Caco-2 (cell line): ENCODE results near the gene PSMB3. TPM values are rescaled to one million over a fixed set of nuclear protein-coding genes. Genes with fewer than 3 reads are reported as not detected.
A peak's percentile ranks its signal among the peaks of the same experiment; 100 is the strongest.

ENCODE experiments used
- BruUV-seq: library from RNA; stranded (reverse); fragments of 400-500 nt; replicated peaks from 2 replicates; lab custom pipeline; 2021; lab: Mats Ljungman, UMichigan
- CTCF ChIA-PET: fragments of 300-600 bp; sonication (Branson Sonifier 250); formaldehyde crosslinking; loops from one replicate; lab custom pipeline; 2022; ENCODE audit warnings: antibody characterized with exemption; lab: Charles Lee
- POLR2A ChIA-PET: fragments of 300-600 bp; sonication (Branson Sonifier 250); formaldehyde crosslinking; loops from one replicate; lab custom pipeline; 2022; ENCODE audit warnings: antibody characterized with exemption; lab: Charles Lee
- DNase-seq, 2 experiments: peaks; one replicate each; pipeline versions ENCODE4 v3.0.0 to v3.0.0-alpha.2; 2020 to 2022
- H3K27me3 ChIP-seq: replicated peaks from 2 replicates; pipeline ENCODE4 v1.6.0; 2011; ENCODE audit warnings: low read length; ENCODE audit not compliant: control insufficient read depth, insufficient read depth
- H3K36me3 ChIP-seq: 2 replicates; pipeline ENCODE4 v1.5.1; 2011; ENCODE audit warnings: low read length; ENCODE audit not compliant: control insufficient read depth, insufficient read depth
- H3K4me1 ChIP-seq: fragments of 250-450 bp; sonication (Bioruptor Pico); 2 replicates; pipeline ENCODE4 v1.5.1; 2020; ENCODE audit warnings: mild to moderate bottlenecking
- H3K4me3 ChIP-seq: 2 replicates; pipeline ENCODE4 v1.5.1; 2011; ENCODE audit warnings: low read depth, mild to moderate bottlenecking, control low read depth, low read length
- H3K9me3 ChIP-seq: fragments of 250-450 bp; sonication (Bioruptor Pico); 2 replicates; pipeline ENCODE4 v1.5.1; 2020; ENCODE audit warnings: mild to moderate bottlenecking, moderate library complexity
- H3K27ac Mint-ChIP-seq: one replicate; pipeline ENCODE4 v1.8.0; 2022; ENCODE audit warnings: mixed read lengths; ENCODE audit not compliant: unreplicated experiment
- H3K27me3 Mint-ChIP-seq: one replicate; pipeline ENCODE4 v1.8.0; 2022; ENCODE audit warnings: mixed read lengths; ENCODE audit not compliant: insufficient read depth, unreplicated experiment
- H3K36me3 Mint-ChIP-seq: one replicate; pipeline ENCODE4 v1.8.0; 2022; ENCODE audit warnings: mild to moderate bottlenecking, mixed read lengths; ENCODE audit not compliant: insufficient read depth, unreplicated experiment
- H3K4me1 Mint-ChIP-seq: one replicate; pipeline ENCODE4 v1.8.0; 2022; ENCODE audit warnings: low read depth, mixed read lengths; ENCODE audit not compliant: unreplicated experiment
- H3K4me3 Mint-ChIP-seq: one replicate; pipeline ENCODE4 v1.8.0; 2022; ENCODE audit warnings: mild to moderate bottlenecking, moderate library complexity, mixed read lengths; ENCODE audit not compliant: unreplicated experiment
- H3K9me3 Mint-ChIP-seq: one replicate; pipeline ENCODE4 v1.8.0; 2022; ENCODE audit warnings: mixed read lengths; ENCODE audit not compliant: unreplicated experiment
- intact Hi-C: fragments of 100-400 bp; cut with micrococcal nuclease; formaldehyde crosslinking; loops from one replicate; pipeline ENCODE4 v1.10.0; 2022; ENCODE audit not compliant: unreplicated experiment
- total RNA-seq: library from RNA; stranded (reverse); gene quantifications from 2 replicates; pipeline ENCODE4 v1.2.3, GENCODE V29; 2022
- TF ChIP-seq, protein P1 (sequence below), 2 experiments: fragments of 200-600 bp in 1 of 2; IDR thresholded peaks; 1 replicate in 1 of 2; 2 replicates in 1 of 2; pipeline versions ENCODE4 v1.5.1 to v1.8.0; 2011 to 2022; ENCODE audit warnings: antibody characterized with exemption in 1 of 2, control low read depth in 1 of 2, inconsistent platforms in 1 of 2, low read depth in 1 of 2, low read length in 1 of 2, mild to moderate bottlenecking in 1 of 2, moderate library complexity in 1 of 2; ENCODE audit not compliant: insufficient read depth in 1 of 2, severe bottlenecking in 1 of 2, unreplicated experiment in 1 of 2

PSMB3 gene
- total RNA-seq, 1 experiment from 2014 or later, result 427 TPM

DNA sequence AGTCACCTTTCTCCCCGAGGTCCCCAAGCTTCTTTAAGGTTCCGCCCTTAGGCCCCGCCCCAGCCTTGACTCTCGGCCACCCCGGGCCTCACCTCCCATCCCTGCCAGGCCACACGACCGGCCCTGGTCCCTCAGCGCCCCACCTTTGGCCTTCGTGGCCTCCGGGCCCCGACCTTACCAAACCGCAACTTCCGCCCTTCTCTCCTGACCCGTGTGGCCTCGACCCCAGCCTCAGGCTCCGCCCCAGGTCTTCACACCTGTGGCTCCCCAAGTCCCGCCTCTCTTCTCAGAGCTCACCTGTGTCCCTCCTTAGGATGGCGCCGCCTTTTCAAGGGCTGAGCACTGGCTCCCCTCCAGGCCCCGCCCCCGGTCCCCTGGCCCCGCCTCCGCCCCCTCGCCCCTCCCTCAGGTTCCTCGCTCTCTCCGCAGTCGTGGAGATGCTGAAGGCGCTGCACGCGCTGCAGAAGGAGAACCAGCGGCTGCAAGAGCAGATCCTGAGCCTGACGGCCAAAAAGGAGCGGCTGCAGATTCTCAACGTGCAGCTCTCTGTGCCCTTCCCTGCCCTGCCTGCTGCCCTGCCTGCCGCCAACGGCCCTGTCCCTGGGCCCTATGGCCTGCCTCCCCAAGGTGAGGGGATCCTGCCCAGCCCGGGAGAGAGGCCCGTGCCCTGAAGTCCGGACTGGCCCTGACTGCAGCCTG, 32.4 kb upstream of the PSMB3 start:
- H3K36me3 ChIP-seq, result peaks cover 10% of the 10 kb centered on the region
- Mint-ChIP-seq H3K36me3 (peaks cover 30% of the 10 kb centered on the region), H3K27ac (peak overlapping the region; percentile 60), H3K9me3 (no peaks in the 10 kb centered on the region), H3K4me3 (peak overlapping the region; percentile 64), H3K4me1 (peaks cover 14% of the 10 kb centered on the region), H3K27me3 (no peaks in the 10 kb centered on the region)
- H3K9me3 ChIP-seq, result no peaks in the 10 kb centered on the region
- CTCF ChIA-PET, result no interaction called here
- no peaks in the 10 kb centered on the region for H3K27me3 ChIP-seq
- peak in 1 of 2 experiments; percentile 65 for DNase-seq
- intact Hi-C loops, result loop anchor here (2.0 kb wide), 1 partner anchor 17 kb away; no protein-coding TSS in a partner anchor
- H3K4me1 ChIP-seq, result peaks cover 7% of the 10 kb centered on the region; the same call in 1 of the 2 replicates
- POLR2A ChIA-PET, result no interaction called here
- BruUV-seq, result no TSS peak
- no peak overlapping the region for H3K4me3 ChIP-seq
- TF ChIP-seq, protein P1, sequence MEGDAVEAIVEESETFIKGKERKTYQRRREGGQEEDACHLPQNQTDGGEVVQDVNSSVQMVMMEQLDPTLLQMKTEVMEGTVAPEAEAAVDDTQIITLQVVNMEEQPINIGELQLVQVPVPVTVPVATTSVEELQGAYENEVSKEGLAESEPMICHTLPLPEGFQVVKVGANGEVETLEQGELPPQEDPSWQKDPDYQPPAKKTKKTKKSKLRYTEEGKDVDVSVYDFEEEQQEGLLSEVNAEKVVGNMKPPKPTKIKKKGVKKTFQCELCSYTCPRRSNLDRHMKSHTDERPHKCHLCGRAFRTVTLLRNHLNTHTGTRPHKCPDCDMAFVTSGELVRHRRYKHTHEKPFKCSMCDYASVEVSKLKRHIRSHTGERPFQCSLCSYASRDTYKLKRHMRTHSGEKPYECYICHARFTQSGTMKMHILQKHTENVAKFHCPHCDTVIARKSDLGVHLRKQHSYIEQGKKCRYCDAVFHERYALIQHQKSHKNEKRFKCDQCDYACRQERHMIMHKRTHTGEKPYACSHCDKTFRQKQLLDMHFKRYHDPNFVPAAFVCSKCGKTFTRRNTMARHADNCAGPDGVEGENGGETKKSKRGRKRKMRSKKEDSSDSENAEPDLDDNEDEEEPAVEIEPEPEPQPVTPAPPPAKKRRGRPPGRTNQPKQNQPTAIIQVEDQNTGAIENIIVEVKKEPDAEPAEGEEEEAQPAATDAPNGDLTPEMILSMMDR (IDR thresholded peaks at IDR 0.05; ENCODE audit: insufficient read depth in 1 of 2, low read depth in 1 of 2, low read length in 1 of 2, severe bottlenecking in 1 of 2, unreplicated experiment in 1 of 2), result no peak

GRCh38 chr17:38720941-38721340, 31.6 kb upstream of the PSMB3 start:
- Histone ChIP-seq H3K4me3 (no peak overlapping the region), H3K27me3 (no peaks in the 10 kb centered on the region), H3K36me3 (peaks cover 10% of the 10 kb centered on the region), H3K4me1 (peaks cover 7% of the 10 kb centered on the region; the same call in 1 of the 2 replicates), H3K9me3 (no peaks in the 10 kb centered on the region)
- ChIA-PET CTCF (no interaction called here), POLR2A (no interaction called here)
- H3K27ac Mint-ChIP-seq, result no peak overlapping the region
- intact Hi-C loops, result no loop called here
- H3K4me1 Mint-ChIP-seq, result peaks cover 20% of the 10 kb centered on the region
- no peaks in the 10 kb centered on the region for H3K27me3 Mint-ChIP-seq
- no peaks in the 10 kb centered on the region for H3K9me3 Mint-ChIP-seq
- H3K36me3 Mint-ChIP-seq, result peaks cover 30% of the 10 kb centered on the region
- no peak for DNase-seq
- TF ChIP-seq, protein P1 (IDR thresholded peaks at IDR 0.05; ENCODE audit: insufficient read depth in 1 of 2, low read depth in 1 of 2, low read length in 1 of 2, severe bottlenecking in 1 of 2, unreplicated experiment in 1 of 2), result no peak
- no TSS peak for BruUV-seq
- H3K4me3 Mint-ChIP-seq, result no peak overlapping the region

GRCh38 chr17:38721802-38722201, 30.7 kb upstream of the PSMB3 start:
- BruUV-seq, result no TSS peak
- TF ChIP-seq, protein P1 (IDR thresholded peaks at IDR 0.05; ENCODE audit: insufficient read depth in 1 of 2, low read depth in 1 of 2, low read length in 1 of 2, severe bottlenecking in 1 of 2, unreplicated experiment in 1 of 2), result no peak
- no peaks in the 10 kb centered on the region for H3K9me3 Mint-ChIP-seq

More at GRCh38 chr17:38721802-38722201, 30.7 kb upstream of the PSMB3 start:
- no peak overlapping the region for H3K4me3 ChIP-seq
- peaks cover 7% of the 10 kb centered on the region; the same call in 1 of the 2 replicates for H3K4me1 ChIP-seq
- peaks cover 10% of the 10 kb centered on the region for H3K36me3 ChIP-seq
- Mint-ChIP-seq H3K36me3 (peaks cover 33% of the 10 kb centered on the region), H3K4me1 (peaks cover 23% of the 10 kb centered on the region), H3K4me3 (no peak overlapping the region), H3K27me3 (no peaks in the 10 kb centered on the region), H3K27ac (no peak overlapping the region)
- H3K9me3 ChIP-seq, result no peaks in the 10 kb centered on the region
- DNase-seq, result no peak
- no peaks in the 10 kb centered on the region for H3K27me3 ChIP-seq
- ChIA-PET CTCF (no interaction called here), POLR2A (no interaction called here)
- intact Hi-C loops, result no loop called here
